Liver (tissue), 9 donors: ENCODE data around the gene RAD54L2. TPM values are rescaled to one million over a fixed set of nuclear protein-coding genes. Genes with fewer than 3 reads are reported as not detected.
"Not testable (repeated sequence)": the region's sequence is repeated elsewhere in the genome, so short reads cannot be mapped to it uniquely, and the experiment has no call there.

Source experiments
- DNase-seq: peaks from one replicate; pipeline ENCODE4 v3.0.0-alpha.2; 2017; ENCODE audit warnings: low spot score
- H3K27ac ChIP-seq, 2 donors: one replicate each; pipeline ENCODE4 v1.7.0; 2013; ENCODE audit warnings: inconsistent platforms in 2 of 2, low read length in 2 of 2, control low read depth in 1 of 2, low read depth in 1 of 2, mild to moderate bottlenecking in 1 of 2
- H3K27me3 ChIP-seq, 4 donors: one replicate each; pipeline versions ENCODE4 v1.6.1 to v1.7.0; 2013; ENCODE audit warnings: low read length in 3 of 4, inconsistent platforms in 1 of 4, mild to moderate bottlenecking in 1 of 4, moderate library complexity in 1 of 4; ENCODE audit not compliant: control insufficient read depth in 4 of 4, insufficient read depth in 4 of 4
- H3K36me3 ChIP-seq, 4 donors: one replicate each; pipeline versions ENCODE4 v1.6.1 to v1.7.0; 2013; ENCODE audit warnings: low read length in 3 of 4, mild to moderate bottlenecking in 3 of 4, low read depth in 1 of 4, moderate library complexity in 1 of 4; ENCODE audit not compliant: control insufficient read depth in 4 of 4, insufficient read depth in 3 of 4
- H3K4me1 ChIP-seq, 4 donors: one replicate each; pipeline versions ENCODE4 v1.6.1 to v1.7.0; 2013; ENCODE audit warnings: low read length in 3 of 4, mild to moderate bottlenecking in 3 of 4, moderate library complexity in 1 of 4; ENCODE audit not compliant: control insufficient read depth in 4 of 4, insufficient read depth in 4 of 4
- H3K4me3 ChIP-seq, 3 donors: one replicate each; pipeline versions ENCODE4 v1.6.1 to v1.7.0; 2013; ENCODE audit warnings: low read length in 3 of 3, control low read depth in 1 of 3, low read depth in 1 of 3, mild to moderate bottlenecking in 1 of 3
- H3K9ac ChIP-seq, 2 donors: one replicate each; pipeline ENCODE4 v1.7.0; 2013; ENCODE audit warnings: low read length in 2 of 2, mild to moderate bottlenecking in 2 of 2, moderate library complexity in 2 of 2, control low read depth in 1 of 2, low read depth in 1 of 2
- H3K9me3 ChIP-seq, 4 donors: one replicate each; pipeline versions ENCODE4 v1.6.1 to v1.7.0; 2013; ENCODE audit warnings: low read length in 3 of 4; ENCODE audit not compliant: control insufficient read depth in 4 of 4
- ATF3 ChIP-seq: IDR thresholded peaks from 2 replicates; pipeline ENCODE4 v1.6.1; 2016; ENCODE audit warnings: antibody characterized with exemption
- CTCF ChIP-seq: fragments of 150-350 bp; IDR thresholded peaks from 2 replicates; pipeline ENCODE4 v1.5.1; 2017; ENCODE audit warnings: improper control_type of control experiment, low read depth, low read length; ENCODE audit not compliant: missing input control
- FOXA1 ChIP-seq: IDR thresholded peaks from 2 replicates; pipeline ENCODE4 v1.6.1; 2016; ENCODE audit warnings: antibody characterized with exemption
- GABPA ChIP-seq, 2 donors: IDR thresholded peaks in 1 of 2; conservative IDR thresholded peaks in 1 of 2; 2 replicates each; pipeline ENCODE4 v1.6.1; 2016; ENCODE audit warnings: antibody characterized with exemption in 2 of 2, mild to moderate bottlenecking in 1 of 2, moderate library complexity in 1 of 2
- HNF4A ChIP-seq, 2 donors: conservative IDR thresholded peaks; 2 replicates each; pipeline ENCODE4 v1.6.1; 2016; ENCODE audit warnings: antibody characterized with exemption in 2 of 2, mild to moderate bottlenecking in 2 of 2
- HNF4G ChIP-seq: IDR thresholded peaks from 2 replicates; pipeline ENCODE4 v1.6.1; 2016; ENCODE audit warnings: antibody characterized with exemption
- JUND ChIP-seq, 2 donors: IDR thresholded peaks; 2 replicates each; pipeline ENCODE4 v1.6.1; 2016; ENCODE audit warnings: antibody characterized with exemption in 2 of 2
- MAX ChIP-seq: IDR thresholded peaks from 2 replicates; pipeline ENCODE4 v1.6.1; 2016; ENCODE audit warnings: antibody characterized with exemption
- NR2F2 ChIP-seq: IDR thresholded peaks from 2 replicates; pipeline ENCODE4 v1.6.1; 2016; ENCODE audit warnings: antibody characterized with exemption
- RXRA ChIP-seq, 2 donors: IDR thresholded peaks; 2 replicates each; pipeline ENCODE4 v1.6.1; 2017 to 2018; ENCODE audit warnings: antibody characterized with exemption in 2 of 2, mild to moderate bottlenecking in 1 of 2
- SP1 ChIP-seq: IDR thresholded peaks from 2 replicates; pipeline ENCODE4 v1.6.1; 2018; ENCODE audit warnings: antibody characterized with exemption, mild to moderate bottlenecking
- TAF1 ChIP-seq: conservative IDR thresholded peaks from 2 replicates; pipeline ENCODE4 v1.6.1; 2016; ENCODE audit warnings: antibody characterized with exemption, mild to moderate bottlenecking
- WGBS: extraction: QIAGEN DNeasy Blood & Tissue Kit; methylation state at CpG from one replicate; pipeline ENCODE4 v1.1.7; 2013; 5-methylcytosine and 5-hydroxymethylcytosine counted together
- polyA plus RNA-seq, 2 donors: library from polyadenylated mRNA; stranded (reverse) in 1 of 2; unstranded in 1 of 2; fragments of 200-250 nt in 1 of 2; fragments of >200 nt in 1 of 2; fragmentation: Nextera tagmentation in 1 of 2; extraction: Ambion mirVana in 1 of 2; gene quantifications; one replicate each; pipeline versions ENCODE4 v1.2.1 to v1.2.3, GENCODE V29; 2013 to 2015
- total RNA-seq, 2 donors: library from RNA; depleted of rRNA; stranded (reverse); fragments of >200 nt; gene quantifications; one replicate each; pipeline ENCODE4 v1.2.3, GENCODE V29; 2014
- TF ChIP-seq, protein P1 (sequence below): IDR thresholded peaks from 2 replicates; pipeline ENCODE4 v1.6.1; 2016; ENCODE audit warnings: antibody characterized with exemption, mild to moderate bottlenecking
- donor health status: healthy.
- donor health status: healthy.
- donor health status: healthy.
- donor health status: healthy.
- donor health status: healthy.

Gene RAD54L2
- total and polyA plus RNA-seq, 4 donors, result 1.9 to 25.1 (median 8.0) TPM

DNA sequence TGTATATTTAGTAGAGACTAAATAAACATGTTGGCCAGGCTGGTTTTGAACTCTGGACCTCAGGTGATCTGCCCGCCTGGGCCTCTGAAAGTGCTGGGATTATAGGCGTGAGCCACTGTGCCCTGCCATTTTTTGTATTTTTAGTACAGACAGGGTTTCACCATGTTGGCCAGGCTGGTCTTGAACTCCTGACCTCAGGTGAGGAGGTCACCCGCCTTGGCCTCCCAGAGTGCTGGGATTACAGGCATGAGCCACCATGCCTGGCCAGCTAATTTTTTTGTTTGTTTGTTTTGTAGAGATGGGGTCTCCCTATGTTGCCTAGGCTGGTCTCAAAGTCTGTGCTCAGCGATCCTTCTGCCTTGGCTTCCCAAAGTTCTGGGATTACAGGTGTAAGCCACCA is 23.9 kb downstream of the RAD54L2 start:
- H3K4me1 ChIP-seq, result peaks cover 4 to 31% (median 14%) of the 10 kb centered on the region in 4 donors
- H3K27ac ChIP-seq, H3K9ac ChIP-seq, H3K27me3 ChIP-seq, H3K9me3 ChIP-seq, H3K36me3 ChIP-seq, DNase-seq, H3K4me3 ChIP-seq: not testable (repeated sequence)
- WGBS, result 71% methylated on average over 4 of the region's 4 CpGs
- TF ChIP-seq RXRA (IDR thresholded peaks at IDR 0.05) (peak in 1 of 2 donors; percentile 56), HNF4A (conservative IDR thresholded peaks at IDR 0.05) (peak; percentile 5 to 34), SP1 (peak; percentile 6)

- peaks cover under 1 to 4% (median 2%) of the 10 kb centered on the region in 4 donors for H3K36me3 ChIP-seq
- no peak overlapping the region for H3K4me3 ChIP-seq
- TF ChIP-seq CTCF (no peak), MAX (no peak), SP1 (no peak), FOXA1 (no peak), TAF1 (no peak), NR2F2 (no peak), GABPA (IDR thresholded peaks at IDR 0.05 in 1 of 2, conservative IDR thresholded peaks at IDR 0.05 in 1 of 2) (no peak), HNF4A (conservative IDR thresholded peaks at IDR 0.05) (no peak), ATF3 (no peak), HNF4G (no peak), RXRA (IDR thresholded peaks at IDR 0.05) (no peak)
- TF ChIP-seq, protein P1, sequence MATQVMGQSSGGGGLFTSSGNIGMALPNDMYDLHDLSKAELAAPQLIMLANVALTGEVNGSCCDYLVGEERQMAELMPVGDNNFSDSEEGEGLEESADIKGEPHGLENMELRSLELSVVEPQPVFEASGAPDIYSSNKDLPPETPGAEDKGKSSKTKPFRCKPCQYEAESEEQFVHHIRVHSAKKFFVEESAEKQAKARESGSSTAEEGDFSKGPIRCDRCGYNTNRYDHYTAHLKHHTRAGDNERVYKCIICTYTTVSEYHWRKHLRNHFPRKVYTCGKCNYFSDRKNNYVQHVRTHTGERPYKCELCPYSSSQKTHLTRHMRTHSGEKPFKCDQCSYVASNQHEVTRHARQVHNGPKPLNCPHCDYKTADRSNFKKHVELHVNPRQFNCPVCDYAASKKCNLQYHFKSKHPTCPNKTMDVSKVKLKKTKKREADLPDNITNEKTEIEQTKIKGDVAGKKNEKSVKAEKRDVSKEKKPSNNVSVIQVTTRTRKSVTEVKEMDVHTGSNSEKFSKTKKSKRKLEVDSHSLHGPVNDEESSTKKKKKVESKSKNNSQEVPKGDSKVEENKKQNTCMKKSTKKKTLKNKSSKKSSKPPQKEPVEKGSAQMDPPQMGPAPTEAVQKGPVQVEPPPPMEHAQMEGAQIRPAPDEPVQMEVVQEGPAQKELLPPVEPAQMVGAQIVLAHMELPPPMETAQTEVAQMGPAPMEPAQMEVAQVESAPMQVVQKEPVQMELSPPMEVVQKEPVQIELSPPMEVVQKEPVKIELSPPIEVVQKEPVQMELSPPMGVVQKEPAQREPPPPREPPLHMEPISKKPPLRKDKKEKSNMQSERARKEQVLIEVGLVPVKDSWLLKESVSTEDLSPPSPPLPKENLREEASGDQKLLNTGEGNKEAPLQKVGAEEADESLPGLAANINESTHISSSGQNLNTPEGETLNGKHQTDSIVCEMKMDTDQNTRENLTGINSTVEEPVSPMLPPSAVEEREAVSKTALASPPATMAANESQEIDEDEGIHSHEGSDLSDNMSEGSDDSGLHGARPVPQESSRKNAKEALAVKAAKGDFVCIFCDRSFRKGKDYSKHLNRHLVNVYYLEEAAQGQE, result no peak
- no peak overlapping the region for H3K9ac ChIP-seq
- no peaks in the 10 kb centered on the region for H3K27me3 ChIP-seq
- peaks cover 4 to 13% (median 6%) of the 10 kb centered on the region in 4 donors for H3K4me1 ChIP-seq
- no peak overlapping the region for H3K27ac ChIP-seq
- 56% methylated on average over 2 of the region's 2 CpGs for WGBS
- DNase-seq, result no peak
- no peaks in the 10 kb centered on the region for H3K9me3 ChIP-seq
These were observed 29.5 kb downstream of the RAD54L2 start for GRCh38 chr3:51568036-51568435.

DNA sequence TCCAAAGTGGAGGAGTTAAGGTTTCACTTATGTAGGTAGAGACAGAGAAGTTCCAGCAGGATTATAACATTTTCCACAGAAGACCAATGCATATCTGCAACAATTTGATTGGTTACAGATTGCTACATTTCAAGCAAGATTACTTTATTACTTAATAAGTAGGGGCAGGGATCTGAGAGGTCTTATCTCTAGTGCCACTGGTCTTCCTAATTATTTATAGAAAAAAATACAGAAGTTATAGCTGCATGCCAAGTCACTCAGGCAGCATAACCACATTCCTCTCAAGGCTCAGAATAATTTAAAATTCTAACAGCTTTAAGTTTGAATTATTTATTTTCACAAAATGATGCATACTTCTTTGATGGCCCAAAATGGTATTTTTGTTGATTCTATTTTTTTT is 30.5 kb downstream of the RAD54L2 start:
- TF ChIP-seq HNF4A (conservative IDR thresholded peaks at IDR 0.05) (no peak), JUND (IDR thresholded peaks at IDR 0.05) (no peak), NR2F2 (no peak)
- Histone ChIP-seq H3K4me3 (no peak overlapping the region), H3K9ac (no peak overlapping the region), H3K36me3 (peaks cover 1 to 7% (median 4%) of the 10 kb centered on the region in 4 donors), H3K27me3 (no peaks in the 10 kb centered on the region), H3K4me1 (peaks cover 4 to 6% (median 5%) of the 10 kb centered on the region in 4 donors), H3K27ac (no peak overlapping the region), H3K9me3 (no peaks in the 10 kb centered on the region)
- no peak for DNase-seq
